Measurements from ENCODE around the gene RANBP1.

Gene RANBP1

DNA sequence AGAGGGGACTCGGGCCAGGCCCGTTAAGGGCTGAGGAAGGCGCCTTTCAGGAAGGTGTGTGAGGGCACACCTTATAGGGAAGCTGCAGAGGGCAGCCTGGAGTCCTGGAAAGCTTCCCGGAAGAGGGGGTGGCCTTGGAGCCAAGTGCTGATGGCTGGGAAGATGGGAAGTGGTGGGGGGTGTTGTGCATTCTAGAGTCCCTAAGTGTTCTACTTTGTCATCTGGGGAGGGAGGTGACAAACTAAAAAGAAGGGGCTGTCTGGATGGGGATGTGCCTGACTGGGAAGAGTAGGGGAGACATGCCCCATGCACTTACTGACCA lies 22.5 kb downstream of the RANBP1 start:
- no peak for DNase-seq

DNA sequence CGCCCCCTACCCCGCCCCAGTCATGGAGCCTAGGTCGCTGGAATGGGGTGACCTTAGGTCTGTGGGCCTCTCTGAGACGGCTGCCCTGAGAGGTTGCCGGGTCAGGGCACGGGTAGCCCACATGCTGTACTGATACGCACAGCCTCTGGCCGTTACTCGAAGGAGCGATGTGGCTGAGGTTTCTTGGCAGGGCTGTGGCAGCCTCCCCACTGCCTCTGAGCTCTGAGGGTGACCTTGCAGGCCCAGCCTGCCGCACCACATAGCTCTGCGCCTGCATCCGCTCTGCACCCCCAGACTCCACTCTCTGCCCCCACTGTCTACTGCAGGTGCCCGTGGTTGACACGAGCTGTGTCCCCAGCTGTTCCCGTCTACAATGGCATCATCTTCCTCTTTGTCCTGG lies 23.0 kb downstream of the RANBP1 start:
- no peak for DNase-seq

DNA sequence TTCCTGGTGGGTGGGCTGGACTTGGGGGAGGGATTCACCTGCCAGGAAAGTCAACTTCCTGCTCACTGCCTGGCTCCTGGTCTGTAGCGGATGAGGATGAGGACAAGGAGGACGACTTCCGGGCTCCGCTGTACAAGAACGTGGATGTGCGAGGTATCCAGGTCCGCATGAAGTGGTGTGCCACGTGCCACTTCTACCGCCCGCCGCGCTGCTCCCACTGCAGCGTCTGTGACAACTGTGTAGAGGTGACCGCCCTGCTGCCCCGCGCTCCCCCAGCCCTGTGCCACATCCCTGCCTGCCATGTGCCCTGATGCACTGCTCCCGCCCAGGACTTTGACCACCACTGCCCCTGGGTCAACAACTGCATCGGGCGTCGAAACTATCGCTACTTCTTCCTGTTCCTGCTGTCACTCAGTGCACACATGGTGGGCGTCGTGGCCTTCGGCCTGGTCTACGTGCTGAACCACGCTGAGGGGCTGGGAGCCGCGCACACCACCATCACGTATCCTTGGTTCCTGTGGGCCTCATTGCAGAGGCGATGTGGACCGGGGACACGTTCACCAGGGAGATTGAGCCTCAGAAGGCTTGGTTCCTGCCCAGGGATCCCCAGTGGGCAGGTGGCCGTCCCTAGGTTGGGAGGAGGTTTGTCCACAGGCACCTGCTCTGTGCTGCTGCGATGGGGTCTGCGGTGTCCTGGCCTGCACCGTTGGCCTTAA lies 23.6 kb downstream of the RANBP1 start:
- DNase-seq, result no peak

GRCh38 chr22:20140107-20140445 lies 24.2 kb downstream of the RANBP1 start:
- DNase-seq, result no peak

DNA sequence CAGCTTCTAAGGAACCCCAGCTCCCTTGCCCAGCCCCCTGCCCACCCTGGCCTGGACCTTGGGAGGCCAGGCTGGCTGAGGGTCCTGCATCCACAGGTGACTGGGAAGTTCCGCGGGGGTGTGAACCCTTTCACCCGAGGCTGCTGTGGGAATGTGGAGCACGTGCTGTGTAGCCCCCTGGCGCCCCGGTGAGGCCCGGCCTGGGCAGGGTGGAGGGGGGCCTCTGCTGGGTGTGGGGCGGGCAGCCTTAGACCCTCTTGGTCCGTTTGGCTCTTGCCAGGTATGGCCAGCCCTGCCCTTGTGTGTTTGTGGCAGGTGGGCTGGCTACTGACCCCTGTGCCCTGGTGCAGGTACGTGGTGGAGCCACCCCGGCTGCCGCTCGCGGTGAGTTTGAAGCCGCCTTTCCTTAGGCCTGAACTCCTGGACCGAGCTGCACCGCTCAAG lies 24.6 kb downstream of the RANBP1 start:
- no peak for DNase-seq

GRCh38 chr22:20141186-20142077 lies 25.5 kb downstream of the RANBP1 start:
- DNase-seq, result no peak

DNA sequence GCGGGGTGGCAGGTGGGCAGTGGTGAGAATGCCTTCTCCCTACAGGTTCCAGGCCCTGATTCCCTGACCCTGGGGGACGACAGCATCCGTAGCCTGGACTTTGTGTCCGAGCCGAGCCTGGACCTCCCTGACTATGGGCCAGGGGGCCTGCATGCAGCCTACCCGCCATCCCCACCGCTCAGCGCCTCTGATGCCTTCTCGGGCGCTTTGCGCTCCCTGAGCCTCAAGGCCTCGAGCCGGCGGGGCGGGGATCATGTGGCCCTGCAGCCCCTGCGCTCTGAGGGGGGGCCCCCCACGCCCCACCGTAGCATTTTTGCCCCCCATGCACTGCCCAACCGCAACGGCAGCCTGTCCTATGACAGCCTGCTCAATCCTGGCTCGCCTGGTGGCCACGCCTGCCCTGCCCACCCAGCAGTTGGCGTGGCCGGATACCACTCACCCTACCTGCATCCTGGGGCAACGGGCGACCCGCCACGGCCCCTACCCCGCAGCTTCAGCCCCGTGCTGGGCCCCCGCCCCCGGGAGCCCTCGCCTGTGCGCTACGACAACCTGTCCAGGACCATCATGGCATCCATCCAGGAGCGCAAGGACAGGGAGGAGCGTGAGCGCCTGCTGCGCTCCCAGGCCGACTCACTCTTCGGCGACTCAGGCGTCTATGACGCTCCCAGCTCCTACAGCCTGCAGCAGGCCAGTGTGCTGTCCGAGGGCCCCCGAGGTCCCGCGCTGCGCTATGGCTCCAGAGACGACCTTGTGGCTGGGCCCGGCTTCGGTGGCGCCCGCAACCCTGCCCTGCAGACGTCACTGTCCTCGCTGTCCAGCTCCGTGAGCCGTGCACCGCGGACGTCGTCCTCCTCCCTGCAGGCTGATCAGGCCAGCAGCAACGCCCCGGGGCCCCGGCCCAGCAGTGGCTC lies 27.1 kb downstream of the RANBP1 start:
- no peak for DNase-seq

DNA sequence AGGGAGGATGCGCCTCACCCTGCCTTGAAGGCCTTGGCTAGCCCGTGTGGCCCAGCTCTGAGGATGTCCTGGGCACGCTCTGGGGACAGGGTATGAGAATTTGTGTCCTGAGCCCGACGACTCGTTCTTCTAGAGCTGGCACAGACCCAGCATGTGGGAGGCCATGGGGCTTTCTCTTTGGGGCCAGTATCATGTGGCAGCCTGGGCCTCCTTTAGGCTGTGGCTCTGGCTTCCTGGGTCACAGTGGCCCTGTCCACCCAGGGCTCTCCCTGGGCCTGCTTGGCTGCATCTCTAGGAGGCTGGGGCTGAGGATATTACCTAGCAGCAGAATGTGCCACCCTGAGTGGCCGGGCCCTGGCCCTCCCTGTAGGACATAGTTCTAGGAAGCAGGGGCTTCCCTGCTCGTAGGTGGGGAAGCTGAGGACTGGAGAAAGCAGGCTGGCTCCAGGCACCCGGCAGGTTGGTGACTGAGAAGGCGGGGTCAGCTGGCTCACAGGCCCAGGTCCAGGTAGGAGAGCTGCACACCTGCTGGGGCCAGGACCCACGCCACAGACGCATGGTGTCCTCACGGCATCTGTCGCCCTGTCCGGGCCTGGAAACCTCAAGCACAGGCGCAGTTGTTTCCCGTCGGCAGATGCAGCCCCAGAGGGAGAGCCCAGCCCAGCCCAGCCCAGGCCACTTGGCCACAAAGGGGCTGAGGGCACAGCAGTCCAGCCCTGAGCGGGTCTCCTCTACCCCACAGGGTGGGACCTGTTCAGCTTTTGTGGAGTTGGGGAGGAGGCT lies 28.2 kb downstream of the RANBP1 start:
- DNase-seq, result no peak

- no peak for DNase-seq
Measured at GRCh38 chr22:20145206-20145831, 29.4 kb downstream of the RANBP1 start.

DNA sequence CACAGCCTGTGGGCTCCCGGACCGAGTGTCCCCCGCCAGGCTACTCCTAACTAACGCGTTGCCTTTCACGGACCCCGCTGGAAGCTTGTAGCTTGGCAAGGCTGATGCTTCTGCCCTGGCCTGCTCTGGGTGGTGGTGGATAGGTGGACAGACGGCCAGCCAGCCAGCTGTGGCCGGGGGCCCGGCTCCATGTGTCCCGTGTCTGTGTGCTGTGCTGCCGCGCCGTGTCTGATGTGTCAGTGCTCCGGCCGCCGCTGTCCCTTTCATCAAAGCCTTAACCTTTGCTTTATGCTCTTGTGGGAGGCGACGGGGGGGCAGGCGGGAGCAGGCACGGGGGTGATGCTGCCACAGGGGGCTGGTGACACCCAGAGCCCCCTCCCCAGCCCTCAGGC lies 29.9 kb downstream of the RANBP1 start:
- no peak for DNase-seq

GRCh38 chr22:20146777-20147176 lies 30.9 kb downstream of the RANBP1 start:
- no peak for DNase-seq

- DNase-seq, result no peak
Measured at GRCh38 chr22:20147237-20147988, 31.5 kb downstream of the RANBP1 start.

- no peak for DNase-seq
Measured at GRCh38 chr22:20148414-20148813, 32.5 kb downstream of the RANBP1 start.

DNA sequence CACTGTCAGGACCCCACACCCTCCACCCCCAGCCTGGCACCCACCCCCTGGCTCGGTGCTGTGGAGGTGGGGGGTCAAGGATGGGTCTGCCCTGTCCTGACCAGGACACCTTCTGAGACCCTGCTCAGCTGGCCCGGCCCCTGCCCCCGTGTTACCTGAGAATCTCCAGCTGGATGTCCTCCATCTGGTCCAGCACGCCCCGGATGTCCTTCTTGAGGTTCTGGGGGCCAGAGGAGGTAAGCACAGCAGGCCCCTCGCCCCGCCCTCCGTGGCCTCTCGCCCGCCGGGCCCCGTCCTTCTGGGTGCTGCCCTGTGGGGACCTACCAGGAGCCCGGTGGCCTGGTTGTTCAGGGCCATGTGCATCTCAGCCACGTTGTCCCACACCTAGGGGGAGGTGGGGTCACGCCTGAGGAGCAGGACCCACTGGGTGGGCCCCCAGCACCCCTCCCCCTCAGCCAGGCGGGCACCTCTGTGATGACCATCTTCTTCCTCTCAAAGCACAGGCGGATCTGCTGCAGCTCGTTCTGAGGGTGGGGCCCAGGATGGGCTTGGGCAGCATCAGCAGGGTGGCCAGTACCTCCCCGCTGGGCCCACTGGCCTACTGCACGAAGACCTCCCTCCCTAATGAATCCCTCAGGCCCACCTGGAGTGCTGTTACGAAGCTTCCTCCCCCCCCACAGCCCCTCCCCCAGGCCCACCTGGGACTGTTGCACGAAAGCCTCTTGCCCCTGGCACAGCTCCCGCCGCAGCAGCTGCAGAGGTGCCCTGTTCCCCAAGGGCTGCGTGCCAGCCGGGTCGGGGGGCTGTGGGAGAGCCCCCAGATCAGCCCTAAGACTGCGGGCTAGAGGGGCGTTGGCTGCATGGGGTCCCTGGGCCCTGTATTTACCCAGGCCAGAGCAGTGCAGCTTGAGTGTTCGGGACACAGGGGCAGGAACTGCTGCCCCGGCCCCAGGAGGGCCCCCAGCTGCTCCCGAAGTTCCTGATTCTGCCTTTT lies 33.6 kb downstream of the RANBP1 start:
- no peak for DNase-seq

DNA sequence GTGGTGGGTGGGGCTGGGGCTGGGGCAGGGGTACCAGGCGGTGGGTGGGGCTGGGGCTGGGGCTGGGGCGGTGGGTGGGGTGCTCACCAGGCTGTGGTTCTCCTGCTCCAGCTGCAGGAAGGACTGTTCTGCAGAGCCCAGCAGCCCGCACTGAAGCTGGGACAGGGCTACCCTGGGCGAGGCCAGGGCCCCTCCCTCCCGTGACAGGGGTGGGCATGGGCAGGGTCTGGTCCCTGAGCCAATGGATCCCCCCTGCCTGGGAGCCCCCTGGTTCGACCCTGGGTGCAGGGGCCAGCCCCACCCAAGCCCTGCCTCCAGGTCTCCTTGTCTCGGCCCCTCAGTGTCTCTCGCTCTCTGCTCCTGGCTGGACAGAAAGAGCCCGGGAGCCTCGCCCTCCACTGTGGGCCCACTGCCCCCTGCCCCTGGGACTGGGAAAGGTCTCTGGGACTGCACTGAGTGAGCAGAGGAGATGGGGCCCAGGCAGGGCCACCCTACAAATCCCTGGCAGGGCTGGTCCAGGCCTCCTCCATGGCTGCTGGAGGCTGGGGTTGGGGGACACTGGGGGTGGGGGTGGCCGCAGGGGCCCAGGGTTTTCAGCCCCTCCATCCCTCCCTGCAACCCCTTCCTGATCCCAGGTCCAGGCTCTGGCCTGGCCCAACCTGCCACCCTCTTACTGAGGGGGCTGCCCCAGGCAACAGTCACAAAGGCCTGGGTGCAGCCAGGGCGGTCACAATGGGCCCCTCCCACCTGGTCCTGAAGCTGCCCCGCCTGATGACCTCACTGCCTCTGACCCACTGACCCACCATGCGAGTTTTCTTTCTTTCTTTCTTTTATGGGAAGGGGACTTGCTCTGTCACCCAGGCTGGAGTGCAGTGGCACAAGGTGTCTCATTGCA lies 34.7 kb downstream of the RANBP1 start, which contains the start of gene CCDC188:
CCDC188 (minus strand) TSS at position 675 of the 895 bp plus-strand sequence; CDS start at position 606, 69 bp downstream.
- DNase-seq, result no peak

- DNase-seq, result no peak
Measured at GRCh38 chr22:20151276-20151588, 35.3 kb downstream of the RANBP1 start.

DNA sequence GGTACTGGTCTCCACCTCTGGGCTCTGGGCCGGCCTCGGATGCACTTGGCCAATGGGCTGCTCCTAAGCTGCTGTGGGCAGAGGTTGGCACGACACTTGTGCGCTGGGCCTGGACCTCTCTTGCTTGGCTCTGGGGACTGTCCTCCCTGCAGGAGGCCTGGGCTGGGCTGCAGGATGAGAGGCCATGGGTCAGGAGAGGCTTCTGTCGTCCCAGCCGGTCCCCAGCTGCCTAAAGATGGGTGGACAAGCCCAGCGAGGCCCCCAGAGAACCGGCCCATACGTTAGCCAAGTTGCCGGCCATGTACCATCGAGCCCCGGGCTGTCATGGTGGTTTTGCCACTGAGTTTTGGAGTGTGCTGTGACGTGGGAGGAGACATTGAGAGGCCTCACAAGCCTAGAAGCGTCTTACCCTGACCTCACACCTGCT lies 36.6 kb downstream of the RANBP1 start:
- no peak for DNase-seq

DNA sequence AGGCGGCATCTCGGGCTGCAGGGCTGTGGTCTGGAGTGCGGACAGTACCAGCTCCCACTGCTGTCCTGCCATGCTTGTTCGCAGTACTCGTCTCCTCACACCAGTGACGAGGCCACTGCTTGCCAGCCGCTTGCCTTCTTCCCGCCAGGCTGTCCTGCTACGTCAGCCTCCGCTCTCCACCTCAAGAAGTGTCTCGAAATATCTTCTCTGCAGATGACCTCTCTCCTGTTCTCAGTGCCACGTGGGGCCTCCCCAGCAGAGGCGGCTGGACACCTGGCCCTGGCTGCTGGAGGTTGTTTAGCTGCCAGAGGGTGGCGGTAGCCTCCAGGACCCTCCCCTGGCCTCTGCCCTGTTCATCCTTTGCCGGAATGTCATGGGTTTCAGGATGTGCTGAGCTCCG lies 38.0 kb downstream of the RANBP1 start:
- no peak for DNase-seq

Measured in activated gamma-delta T cell (primary cell).